HG03066 (cell line): ENCODE data around the gene GNAQ.
"Not testable (repeated sequence)": the region's sequence is repeated elsewhere in the genome, so short reads cannot be mapped to it uniquely, and the experiment has no call there.

ENCODE experiments used
- ATAC-seq: cut with Tn5 transposase; IDR thresholded peaks from one replicate; pipeline ENCODE4 v1.9.1; 2021; ENCODE audit warnings: low read depth; ENCODE audit not compliant: unreplicated experiment

Gene GNAQ

GRCh38 chr9:78031444-78031892 lies at the start of gene GNAQ:
TSS of gene GNAQ (minus strand) at chr9:78031811. CDS start at chr9:78031235, 576 bp downstream.
- no peak for ATAC-seq

GRCh38 chr9:78074385-78075291 lies 43.0 kb upstream of the GNAQ start:
- no peak for ATAC-seq

- ATAC-seq = no peak
These were observed 42.1 kb upstream of the GNAQ start for GRCh38 chr9:78073722-78074121.

DNA sequence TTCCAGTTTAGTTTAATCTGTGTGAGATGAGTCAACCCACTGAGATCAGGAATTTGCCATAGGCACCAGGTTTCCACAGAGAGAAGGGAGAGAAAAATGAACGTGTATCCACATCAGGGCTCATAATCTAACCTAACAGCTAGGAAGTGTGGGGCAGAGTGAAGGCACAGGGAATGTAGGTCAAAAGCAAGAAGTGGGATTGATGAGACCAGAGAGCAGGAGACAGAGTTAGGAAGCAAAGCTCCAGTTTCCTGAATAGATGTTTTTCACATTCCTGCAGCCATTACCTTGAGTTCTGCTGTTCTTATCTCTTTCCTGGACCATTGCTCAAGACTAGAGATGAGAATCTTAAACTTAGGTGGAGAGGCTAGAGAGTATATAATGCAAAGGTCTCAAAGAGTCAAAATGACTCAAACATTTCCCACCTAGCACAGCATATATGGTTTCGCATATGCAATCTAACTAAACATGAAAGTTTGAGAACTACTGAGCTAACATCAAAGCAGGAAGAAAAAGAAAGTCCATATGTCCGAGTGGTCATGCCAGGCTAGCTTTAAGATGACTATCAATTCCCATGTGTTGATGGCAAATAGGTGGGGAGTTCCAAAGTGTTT lies 41.1 kb upstream of the GNAQ start:
- ATAC-seq = no peak

- ATAC-seq = no peak
These were observed 38.9 kb upstream of the GNAQ start for GRCh38 chr9:78070521-78070920.

GRCh38 chr9:78064075-78064474 lies 32.5 kb upstream of the GNAQ start:
- ATAC-seq = no peak

DNA sequence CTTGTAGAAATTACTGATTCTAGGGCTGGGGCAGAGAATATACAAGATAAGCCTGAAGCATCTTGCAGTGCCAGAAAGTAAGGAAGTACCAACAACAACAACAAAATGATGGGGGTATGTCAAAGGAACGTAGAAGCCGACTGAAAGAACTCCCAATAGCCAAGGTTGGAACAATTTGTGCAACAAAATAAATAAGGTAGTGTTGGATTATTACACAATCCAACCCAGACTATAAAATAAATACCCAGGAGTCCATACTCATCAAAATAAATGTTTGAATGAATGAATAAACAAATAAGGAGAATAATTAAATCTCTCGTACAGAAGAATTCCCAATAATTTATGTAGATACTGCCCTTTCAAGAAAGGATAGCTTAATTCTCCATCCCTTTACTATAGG lies 31.1 kb upstream of the GNAQ start:
- no peak for ATAC-seq

- not testable (repeated sequence) for ATAC-seq
These were observed 22.6 kb upstream of the GNAQ start for GRCh38 chr9:78054218-78054617.

DNA sequence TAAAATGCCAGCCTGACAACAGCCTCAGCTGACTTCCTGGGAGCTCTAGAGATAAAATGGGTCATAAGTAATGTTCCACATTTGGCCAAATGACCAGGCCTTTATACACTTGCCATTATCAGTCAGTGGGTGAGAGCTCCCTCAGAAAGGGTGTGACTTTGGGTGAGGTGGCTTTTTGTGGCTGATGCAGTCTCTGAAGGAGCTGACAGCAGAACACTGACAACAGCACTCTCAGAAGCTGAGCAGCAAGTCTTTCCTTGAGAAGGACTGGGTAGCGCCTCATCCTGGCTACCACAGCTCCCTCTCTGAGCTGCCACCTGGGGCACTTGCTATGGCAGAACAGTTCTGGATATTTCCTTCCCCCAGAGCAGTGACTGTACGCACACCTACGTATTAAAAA lies 22.0 kb upstream of the GNAQ start:
- ATAC-seq = no peak

GRCh38 chr9:78050421-78050820 lies 18.8 kb upstream of the GNAQ start:
- ATAC-seq = no peak

GRCh38 chr9:78049484-78049883 lies 17.9 kb upstream of the GNAQ start:
- no peak for ATAC-seq

DNA sequence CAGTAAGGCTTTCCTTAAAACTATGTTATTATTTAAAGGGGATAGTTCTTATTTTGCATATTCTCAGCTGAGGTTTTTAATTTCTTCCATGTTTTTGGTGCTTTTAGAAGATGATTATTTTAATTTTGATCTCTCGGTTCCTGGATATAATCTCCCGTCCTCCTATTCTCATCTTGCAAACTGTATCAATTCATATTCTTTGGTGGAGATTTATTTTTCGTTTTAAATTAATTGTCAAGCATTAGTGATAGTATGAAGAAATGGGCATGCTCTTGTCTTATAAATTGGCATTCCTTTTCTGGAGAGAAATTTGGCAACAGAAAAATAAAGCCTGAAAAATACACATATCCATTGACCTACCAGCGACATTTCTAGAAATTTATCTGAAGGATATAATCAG lies 15.5 kb upstream of the GNAQ start:
- ATAC-seq = no peak

GRCh38 chr9:78046112-78046511 lies 14.5 kb upstream of the GNAQ start:
- ATAC-seq = no peak

DNA sequence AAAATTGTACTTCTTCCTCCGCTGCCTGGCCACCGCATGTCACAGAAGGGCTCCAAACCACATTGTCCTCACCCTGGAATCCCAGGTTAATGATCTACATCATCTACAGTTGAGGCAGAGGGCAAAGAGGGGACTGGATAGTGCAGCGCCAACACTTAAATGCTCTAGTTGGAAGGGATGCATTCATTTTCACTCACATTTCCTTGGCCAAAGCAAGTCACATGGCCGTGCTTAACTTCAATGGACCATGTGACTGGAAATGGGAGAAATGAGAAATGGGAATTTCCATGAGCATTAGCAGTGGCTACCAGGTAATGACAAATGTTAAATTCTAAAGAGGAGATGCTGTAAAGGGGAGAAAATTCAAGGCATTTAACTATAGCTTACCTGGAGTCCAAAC lies 13.3 kb upstream of the GNAQ start:
- ATAC-seq = no peak

GRCh38 chr9:78044189-78044588 lies 12.6 kb upstream of the GNAQ start:
- ATAC-seq = no peak

- ATAC-seq = no peak
These were observed 10.4 kb upstream of the GNAQ start for GRCh38 chr9:78041971-78042370.

GRCh38 chr9:78040726-78041125 lies 9.1 kb upstream of the GNAQ start:
- ATAC-seq = no peak

DNA sequence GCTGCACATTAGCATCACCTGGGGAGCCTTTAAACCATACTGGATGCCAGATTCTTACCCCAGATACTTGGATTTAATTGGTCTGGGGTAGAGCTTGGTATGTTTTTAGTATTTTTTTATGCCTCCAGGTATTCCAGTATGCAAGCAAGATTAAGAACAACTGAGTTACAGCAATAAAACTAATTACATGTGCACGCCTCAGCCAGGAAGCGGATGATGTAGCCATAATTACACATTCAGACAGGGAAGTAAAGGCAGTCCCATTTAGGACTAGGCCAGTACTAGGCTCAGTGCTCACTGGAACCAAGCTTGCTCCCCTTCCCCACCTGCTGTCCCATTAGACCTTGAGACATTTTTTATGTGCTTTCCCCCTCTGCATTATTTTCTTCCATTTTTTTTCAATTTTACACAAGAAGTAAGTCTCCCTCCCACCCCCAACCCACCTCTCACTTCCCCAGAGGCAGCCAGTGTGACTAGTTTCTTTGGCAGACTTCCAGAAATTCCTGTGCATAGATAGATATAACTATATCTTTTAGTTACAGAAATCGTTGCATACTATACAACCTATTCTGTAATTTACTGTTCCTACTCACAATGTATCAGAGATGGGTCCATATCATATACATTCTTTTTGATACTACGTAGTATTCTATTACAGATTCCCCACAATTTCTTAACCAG lies 7.1 kb upstream of the GNAQ start:
- ATAC-seq = no peak

DNA sequence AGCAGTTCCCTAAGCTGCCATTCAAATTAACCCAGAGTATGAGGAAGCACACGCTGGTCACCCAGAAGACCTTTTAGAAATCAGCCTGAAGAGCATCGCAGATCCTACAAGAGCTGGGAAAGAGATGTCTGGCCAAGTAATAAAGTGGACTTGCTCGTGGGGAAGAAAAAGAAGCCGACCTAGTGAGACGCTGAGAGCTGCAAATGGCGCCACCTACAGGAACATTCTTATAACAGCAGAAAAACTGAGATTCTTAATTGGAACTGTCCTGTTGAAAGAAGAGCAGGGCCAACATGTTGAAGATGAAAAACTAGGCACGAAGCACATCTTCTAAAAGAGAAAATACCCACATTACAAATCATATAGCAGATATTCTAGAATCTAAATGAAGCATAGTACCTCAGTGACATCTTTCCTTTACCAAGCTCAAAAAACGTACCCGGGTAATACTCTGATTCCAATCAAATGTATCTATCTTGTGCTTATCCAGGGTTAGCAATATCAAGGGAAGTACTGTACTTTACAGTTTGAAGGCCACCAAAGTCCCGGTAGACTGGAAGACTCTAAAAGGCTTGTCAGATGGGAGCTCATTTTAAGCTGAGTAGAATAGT lies 3.9 kb upstream of the GNAQ start:
- no peak for ATAC-seq

GRCh38 chr9:78033870-78034269 lies 2.3 kb upstream of the GNAQ start:
- no peak for ATAC-seq
